ENCODE measurements around the gene NOTUM.
"Not testable (repeated sequence)": the region's sequence is repeated elsewhere in the genome, so short reads cannot be mapped to it uniquely, and the experiment has no call there.

NOTUM gene

GRCh38 chr17:81956607-81957589 lies 4.1 kb downstream of the NOTUM start:
- no peak for DNase-seq

GRCh38 chr17:81955756-81956544 lies 5.0 kb downstream of the NOTUM start:
- no peak for DNase-seq

DNA sequence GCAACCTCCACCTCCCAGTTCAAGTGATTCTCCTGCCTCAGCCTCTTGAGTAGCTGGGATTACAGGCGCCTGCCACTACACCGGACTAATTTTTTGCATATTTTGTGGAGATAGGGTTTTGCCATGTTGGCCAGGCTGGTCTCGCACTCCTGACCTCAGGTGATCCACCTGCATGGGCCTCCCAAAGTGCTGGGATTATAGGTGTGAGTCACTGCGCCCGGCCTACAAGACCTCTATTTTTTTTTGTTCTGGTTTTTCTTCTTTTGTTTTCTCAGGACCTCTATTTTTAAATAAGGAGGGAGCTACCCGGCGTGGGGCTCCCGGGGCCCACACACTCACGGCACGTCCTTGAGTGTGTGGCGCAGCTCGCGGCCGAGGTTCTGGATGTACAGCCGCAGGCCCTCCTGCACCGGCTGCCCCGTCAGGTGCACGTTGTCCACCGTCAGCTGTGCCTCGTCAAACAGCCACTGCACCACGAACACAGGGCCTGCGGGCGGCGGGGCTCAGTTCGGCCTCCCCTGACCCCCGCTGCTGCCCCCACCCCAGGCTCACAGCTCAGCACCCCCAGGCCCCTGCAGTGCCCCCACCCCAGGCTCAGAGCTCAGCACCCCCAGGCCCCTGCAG lies 5.8 kb downstream of the NOTUM start:
- DNase-seq, result no peak

DNA sequence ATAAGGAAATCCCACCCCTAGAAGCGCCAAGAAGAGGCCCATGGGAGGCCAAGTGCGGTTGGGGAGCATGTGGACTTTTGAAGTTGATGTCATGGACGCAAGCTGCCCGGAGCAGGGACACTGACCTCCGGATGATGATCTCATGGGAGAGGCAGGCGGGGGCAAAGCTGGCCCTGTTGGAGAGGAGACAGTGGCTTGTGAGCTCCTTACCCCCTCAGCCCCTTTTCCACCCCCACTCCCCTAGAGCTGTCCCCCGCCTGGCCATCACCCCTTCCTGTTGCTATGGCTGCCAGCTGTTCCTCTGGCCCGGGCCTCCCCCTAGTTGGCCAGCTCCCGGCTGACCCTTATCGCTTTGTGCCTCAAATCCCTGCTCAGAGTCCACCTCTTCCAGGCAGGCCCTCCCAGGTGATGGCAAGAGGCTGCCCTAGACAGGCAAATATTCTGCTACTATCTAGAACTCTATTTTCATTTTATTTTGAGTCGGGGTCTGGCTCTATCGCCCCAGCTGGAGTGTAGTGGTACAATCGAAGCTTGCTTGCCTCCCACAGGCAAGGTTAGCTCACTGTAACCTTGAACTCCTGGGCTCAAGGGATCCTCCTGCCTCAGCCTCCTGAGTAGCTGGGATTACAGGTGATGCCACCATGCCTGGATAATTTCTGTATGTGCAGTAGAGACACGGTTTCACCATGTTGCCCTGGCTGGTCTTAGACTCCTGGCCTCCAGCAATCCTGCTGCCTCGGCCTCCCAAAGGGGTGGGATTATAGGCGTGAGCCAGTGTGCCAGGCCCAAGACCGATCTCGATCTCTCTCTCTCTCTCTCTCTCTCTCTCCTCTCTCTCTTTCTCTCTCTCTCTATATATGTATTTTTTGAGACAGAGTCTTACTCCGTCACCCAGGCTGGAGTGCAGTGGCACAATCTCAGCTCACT lies 6.6 kb downstream of the NOTUM start:
- no peak for DNase-seq

- not testable (repeated sequence) for DNase-seq
Observed at GRCh38 chr17:81953443-81953842, 7.5 kb downstream of the NOTUM start.

DNA sequence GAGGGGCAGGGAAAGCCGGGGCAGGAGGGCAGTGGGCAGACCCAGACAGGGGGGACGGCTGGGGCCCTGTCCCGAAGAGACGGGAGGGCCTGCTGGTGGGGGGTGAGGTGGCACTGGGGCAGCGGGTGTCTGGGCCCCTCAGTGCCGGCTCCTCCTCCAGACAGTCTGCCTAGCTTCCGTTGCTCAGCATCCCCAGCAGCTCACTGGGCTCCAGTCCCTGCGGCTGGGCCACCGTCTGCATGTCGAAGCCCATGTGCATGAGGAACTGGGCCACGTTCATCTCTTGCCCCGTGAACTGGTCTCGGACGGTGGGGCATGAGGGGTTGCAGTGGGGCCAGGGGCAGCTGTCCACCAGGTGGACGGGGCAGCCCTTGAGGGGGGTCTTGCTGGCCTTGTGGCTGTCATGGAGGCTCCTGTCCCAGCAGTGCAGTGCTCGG lies 8.2 kb downstream of the NOTUM start:
- no peak for DNase-seq

DNA sequence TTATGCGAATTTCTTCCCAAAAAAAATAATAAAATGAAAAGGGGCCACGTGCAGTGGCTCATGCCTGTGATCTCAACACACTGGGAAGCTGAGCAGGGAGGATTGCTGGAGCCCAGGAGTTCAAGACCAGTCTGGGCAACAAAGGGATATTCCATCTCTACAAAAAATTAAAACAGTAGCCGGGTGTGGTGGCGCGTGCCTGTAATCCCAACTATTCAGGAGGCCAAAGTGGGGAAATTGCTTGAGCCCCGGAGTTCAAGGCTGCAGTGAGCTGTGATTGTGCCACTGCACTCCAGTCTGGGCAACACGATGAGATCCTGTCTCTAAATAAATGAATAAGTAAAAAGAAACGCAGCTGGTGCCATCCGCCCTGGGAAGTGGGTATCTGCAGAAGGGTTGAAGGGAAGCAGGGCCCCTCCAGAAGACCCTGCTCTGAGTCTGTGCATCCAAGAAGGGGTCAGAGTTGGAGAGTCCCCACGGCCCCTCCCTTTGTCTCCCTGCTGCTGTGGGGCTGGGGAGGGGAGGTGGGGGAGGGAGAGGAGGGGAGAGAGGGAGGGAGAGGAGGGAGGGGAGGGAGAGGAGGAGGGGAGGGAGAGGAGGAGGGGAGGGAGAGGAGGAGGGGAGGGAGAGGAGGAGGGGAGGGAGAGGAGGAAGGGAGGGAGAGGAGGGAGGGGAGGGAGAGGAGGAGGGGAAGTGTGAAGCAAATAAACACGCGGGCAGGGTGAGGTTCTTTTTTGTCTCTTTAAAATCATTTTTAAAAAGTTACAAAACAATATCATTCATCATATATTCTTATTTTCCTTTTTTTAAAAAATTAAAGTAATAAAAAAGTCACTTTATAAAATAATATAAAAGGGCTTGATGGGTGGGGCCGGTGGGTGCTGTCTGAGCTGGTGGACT lies 9.0 kb downstream of the NOTUM start:
- DNase-seq, result no peak

- DNase-seq, result no peak
Observed at GRCh38 chr17:81950501-81950900, 10.5 kb downstream of the NOTUM start.

DNA sequence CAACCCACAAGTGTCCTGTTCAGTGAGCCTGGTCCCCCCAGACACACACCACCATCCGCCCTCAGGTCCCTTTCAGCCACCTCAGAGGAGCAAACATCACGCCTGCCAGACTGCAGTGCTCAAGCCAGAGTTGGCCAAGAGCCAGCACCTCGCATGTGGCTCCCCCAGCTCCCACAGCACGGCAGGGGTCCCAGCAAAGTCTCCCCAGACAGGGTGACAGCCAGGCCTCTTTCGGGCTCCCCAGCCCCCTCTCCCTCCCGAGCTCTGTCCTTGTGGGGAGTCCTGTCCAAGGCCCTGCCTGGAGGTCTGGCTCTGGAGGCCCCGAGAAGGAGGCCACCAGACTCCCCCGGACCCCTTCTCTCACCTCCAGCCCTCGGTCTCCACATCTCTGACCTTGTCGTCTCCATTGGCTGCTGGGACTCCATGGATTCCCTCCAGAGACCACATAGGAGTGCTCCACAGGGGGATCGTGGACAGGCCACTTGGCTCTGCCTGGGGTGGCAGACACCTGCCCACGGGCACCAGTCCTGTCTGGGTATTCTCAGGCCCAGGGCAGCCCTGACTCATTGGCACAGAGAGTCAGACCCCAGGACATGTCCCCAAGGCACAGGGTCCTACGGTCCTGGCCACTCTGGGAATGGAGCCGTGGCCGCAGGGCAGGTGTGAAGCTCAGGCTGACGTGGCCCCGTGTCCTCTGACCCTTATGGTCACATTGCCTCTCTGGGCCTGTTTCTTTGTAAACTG lies 12.2 kb downstream of the NOTUM start:
- no peak for DNase-seq

- DNase-seq, result no peak
Observed at GRCh38 chr17:81947189-81947588, 13.8 kb downstream of the NOTUM start, which contains the start of gene MYADML2. TSS of gene MYADML2 (minus strand) at chr17:81947233. CDS start at chr17:81941741, 5,492 bp downstream.

- no peak for DNase-seq
Observed at GRCh38 chr17:81944858-81945257, 16.1 kb downstream of the NOTUM start.

GRCh38 chr17:81942167-81942553 lies 18.8 kb downstream of the NOTUM start:
- no peak for DNase-seq

- no peak for DNase-seq
Observed at GRCh38 chr17:81941484-81942166, 19.4 kb downstream of the NOTUM start.

GRCh38 chr17:81940538-81941483 lies 20.2 kb downstream of the NOTUM start:
- DNase-seq, result no peak

- DNase-seq, result no peak
Observed at GRCh38 chr17:81939881-81940385, 21.1 kb downstream of the NOTUM start.

GRCh38 chr17:81939218-81939617 lies 21.8 kb downstream of the NOTUM start:
- no peak for DNase-seq

DNA sequence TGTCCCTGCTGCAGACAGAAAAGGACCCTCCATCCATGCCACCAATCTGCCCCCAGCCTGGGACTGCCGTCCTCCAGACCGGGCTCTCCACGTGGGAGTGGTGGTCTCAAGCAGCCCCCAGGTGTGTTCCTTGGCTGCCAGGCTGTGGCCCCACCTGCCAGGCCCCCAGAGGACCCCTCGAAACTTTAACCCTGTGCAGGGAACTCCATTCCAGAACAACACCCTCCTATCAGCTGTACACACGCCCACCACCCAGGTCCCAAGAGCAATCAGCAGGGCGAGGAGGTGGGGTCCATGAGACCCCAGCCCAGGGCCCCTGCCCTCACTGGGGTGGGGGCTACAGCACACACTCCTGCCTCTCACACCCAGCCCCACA lies 25.3 kb downstream of the NOTUM start:
- DNase-seq, result no peak

All from stimulated activated CD8-positive, alpha-beta memory T cell treated with anti-CD3 and anti-CD28 coated beads, Interleukin-4, amount 100 ng/mL, for 48 hours (primary cell).